GM18508 (cell line): Measurements from ENCODE around the gene GRAP2.

ENCODE experiments used
- ATAC-seq: cut with Tn5 transposase; IDR thresholded peaks from one replicate; pipeline ENCODE4 v1.9.1; 2021; ENCODE audit warnings: moderate number of reproducible peaks; ENCODE audit not compliant: insufficient read depth, unreplicated experiment

Gene GRAP2

DNA sequence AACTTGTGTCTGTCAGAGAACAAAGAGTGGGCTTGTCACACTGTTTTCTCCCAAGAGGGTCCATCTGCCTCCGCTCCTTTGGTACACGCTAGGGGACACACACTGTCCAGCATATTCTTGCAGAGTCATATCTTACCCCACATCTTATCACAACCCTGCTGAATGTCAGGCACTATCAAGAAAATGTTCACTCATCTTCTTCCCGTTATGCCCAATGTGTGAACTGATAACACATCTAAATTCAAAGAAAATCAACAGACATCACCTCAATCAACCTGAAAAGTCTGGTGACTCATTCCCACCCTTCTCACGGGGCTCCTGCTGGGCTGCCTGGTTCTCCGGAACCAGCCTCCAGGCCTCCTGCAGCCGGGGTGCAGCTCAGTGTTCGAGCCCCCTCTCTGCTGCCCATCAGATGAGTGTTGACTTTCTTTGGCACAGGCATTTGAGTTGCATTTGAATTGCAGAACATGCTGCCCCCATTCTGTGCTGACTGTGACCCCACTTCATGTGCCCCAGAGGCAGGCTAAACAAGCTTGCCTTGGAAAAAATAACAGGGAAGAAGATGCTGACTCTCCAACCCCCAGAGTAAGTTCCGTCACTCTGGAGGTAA lies 19.4 kb downstream of the GRAP2 start:
- no peak for ATAC-seq

DNA sequence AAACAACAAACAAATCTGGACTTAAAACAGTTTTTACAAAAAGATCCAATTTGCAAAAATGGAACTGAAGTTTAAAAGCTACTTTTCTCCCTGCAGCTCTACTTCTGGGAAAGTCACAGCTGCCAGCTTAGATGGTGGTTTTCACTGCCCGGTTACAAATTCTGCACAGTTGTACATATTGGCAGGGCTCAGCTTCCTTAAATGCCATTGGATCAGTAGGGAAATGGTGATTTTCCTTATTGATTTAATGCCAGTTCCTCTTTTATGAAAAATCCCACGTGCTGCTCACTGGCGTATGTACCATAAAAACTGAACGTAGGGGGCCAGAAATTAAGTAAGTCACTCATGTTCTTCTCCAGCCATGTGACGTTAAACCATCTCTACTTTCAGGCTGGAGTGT lies 22.8 kb downstream of the GRAP2 start:
- ATAC-seq, result no peak

DNA sequence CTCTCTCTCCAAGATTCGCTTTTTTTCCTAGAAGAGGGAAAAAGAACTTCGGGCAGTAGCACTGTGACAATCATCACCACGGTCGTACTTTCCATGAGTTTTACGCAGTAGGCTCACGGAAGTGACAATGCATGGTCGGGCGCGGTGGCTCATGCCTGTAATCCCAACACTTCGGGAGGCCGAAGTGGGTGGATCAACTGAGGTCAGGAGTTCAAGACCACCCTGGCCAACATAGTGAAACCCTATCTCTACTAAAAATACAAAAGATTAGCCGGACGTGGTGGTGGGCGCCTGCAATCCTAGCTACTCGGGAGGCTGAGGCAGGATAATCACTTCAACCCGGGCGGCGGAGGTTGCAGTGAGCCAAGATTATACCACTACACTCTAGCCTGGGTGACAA lies 23.4 kb downstream of the GRAP2 start:
- no peak for ATAC-seq

GRCh38 chr22:39925273-39925672 lies 24.4 kb downstream of the GRAP2 start:
- no peak for ATAC-seq

GRCh38 chr22:39925909-39926679 lies 25.2 kb downstream of the GRAP2 start:
- no peak for ATAC-seq

GRCh38 chr22:39926753-39927152 lies 25.9 kb downstream of the GRAP2 start:
- ATAC-seq, result no peak

GRCh38 chr22:39927544-39927943 lies 26.7 kb downstream of the GRAP2 start:
- no peak for ATAC-seq

DNA sequence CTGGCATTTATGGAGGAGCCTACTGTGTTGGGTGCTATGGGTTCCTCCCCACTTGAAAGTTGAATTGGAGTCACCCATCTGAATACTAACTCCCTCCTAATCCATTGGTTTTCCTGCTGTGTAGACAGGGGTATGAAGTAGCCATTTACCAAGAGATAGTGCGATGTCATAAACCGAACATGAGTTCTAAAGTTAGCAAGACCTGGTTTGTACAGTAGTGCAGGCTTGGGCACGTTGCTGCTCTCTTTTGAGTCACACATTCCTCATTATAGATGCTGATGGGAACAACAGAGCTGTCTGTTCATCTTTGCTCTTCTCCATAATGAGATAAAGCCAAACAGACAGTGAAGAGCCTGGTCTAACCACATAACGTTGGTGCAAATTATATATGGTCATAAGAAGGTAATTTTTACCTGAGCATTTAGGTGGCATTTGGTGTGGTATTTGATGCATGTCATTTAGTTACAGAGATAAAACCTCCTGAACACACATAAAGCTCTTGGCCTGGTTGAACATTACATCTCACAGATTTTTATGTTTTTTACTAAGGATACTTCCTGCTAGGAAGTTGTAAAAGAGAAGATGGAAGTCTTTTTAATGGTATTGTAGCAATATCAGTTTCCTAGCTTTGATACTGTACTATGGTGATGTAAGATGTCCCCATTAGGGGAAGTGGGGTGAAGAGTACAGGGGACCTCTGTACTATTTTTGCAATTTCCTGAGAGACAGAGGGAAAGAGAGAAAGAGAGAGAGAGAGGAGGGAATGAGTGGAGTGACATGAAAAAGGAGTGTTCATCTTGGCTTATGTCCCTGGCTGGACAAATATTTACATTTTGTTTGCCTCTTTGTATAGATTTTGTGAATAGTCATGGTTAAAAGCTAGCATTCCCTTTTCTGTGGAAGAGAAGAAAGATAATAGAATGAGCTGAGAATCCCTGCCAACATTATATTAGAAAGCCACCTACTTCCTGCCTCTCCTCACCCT lies 27.9 kb downstream of the GRAP2 start:
- ATAC-seq, result no peak

GRCh38 chr22:39931251-39931650 lies 30.4 kb downstream of the GRAP2 start:
- ATAC-seq, result no peak

- ATAC-seq, result no peak
These were observed 31.3 kb downstream of the GRAP2 start for GRCh38 chr22:39932166-39932565.

- no peak for ATAC-seq
These were observed 32.2 kb downstream of the GRAP2 start for GRCh38 chr22:39932918-39933649.

- ATAC-seq, result no peak
These were observed 32.9 kb downstream of the GRAP2 start for GRCh38 chr22:39933741-39934140.

DNA sequence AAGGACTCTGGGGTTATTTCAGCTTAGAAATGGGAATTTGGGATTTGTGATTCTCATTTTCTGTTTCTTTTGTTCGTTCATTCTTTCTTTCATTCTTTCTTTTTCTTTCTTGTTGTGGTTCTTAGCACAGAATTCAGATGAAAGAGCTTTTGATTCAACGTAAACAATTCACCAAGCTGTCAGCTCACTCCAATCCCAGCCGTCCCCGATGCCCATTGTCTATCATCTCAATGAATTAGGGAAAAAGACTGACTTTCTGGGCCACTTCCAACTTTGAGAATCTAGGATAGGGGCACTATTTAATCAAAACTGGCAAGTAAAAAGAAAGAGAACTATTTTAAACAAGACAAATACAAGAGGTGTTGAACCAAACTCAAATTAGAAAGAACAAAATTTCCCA lies 34.2 kb downstream of the GRAP2 start:
- ATAC-seq, result no peak

- ATAC-seq, result no peak
These were observed 34.7 kb downstream of the GRAP2 start for GRCh38 chr22:39935612-39936011.

- ATAC-seq, result no peak
These were observed 35.8 kb downstream of the GRAP2 start for GRCh38 chr22:39936523-39937145.

DNA sequence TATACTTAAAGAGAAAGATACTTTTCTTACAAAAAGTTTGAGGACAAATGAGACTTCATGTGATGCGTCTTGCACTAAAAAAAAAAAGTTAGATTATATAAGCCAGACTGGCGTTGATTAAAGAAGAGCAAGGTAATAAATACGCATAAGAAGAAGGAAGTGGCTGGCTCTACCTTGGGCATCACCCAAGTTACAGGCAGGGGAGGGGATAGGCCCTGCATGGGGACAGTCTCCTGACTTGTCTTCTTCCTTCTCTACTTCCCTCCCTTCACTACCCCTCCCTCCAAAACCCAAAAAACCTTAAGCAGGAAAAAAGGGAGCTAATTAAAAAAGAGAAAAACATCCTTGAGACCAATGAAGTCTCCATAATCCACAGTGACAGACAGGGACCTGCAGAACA lies 37.0 kb downstream of the GRAP2 start:
- ATAC-seq, result no peak

GRCh38 chr22:39938509-39939111 lies 37.7 kb downstream of the GRAP2 start:
- no peak for ATAC-seq

- no peak for ATAC-seq
These were observed 38.9 kb downstream of the GRAP2 start for GRCh38 chr22:39939830-39940229.

DNA sequence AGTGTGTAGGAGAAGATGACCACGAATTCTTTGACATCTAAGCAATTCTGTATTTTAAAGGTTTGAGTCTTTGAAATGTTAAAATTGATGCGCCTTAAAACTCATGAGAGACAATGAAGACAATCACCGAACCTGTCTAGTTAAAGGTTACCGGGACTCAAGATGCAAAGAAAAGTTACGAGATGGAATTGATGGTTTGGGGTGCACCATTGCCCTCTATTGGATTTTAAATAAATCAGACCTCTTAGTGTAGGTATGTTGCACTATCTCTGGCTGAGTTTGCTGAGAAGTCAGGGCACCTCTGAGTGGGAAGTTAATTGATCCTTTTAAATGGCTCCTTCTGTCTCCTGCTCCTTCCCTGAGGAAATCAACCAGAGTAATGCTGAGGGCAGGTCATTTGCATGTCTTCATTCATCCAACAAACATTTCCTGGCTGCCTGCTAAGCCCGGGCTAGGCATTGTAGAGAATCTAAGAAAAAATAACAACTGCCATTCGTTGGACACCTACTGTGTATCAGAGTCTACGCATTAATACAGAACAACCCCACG lies 39.9 kb downstream of the GRAP2 start:
- ATAC-seq, result no peak
